Measurements from ENCODE around the gene AHI1. TPM values are rescaled to one million over a fixed set of nuclear protein-coding genes. Genes with fewer than 3 reads are reported as not detected.

AHI1 gene
- total and polyA plus RNA-seq, 11 donors: 5.7 to 17.1 (median 10.3) TPM

DNA sequence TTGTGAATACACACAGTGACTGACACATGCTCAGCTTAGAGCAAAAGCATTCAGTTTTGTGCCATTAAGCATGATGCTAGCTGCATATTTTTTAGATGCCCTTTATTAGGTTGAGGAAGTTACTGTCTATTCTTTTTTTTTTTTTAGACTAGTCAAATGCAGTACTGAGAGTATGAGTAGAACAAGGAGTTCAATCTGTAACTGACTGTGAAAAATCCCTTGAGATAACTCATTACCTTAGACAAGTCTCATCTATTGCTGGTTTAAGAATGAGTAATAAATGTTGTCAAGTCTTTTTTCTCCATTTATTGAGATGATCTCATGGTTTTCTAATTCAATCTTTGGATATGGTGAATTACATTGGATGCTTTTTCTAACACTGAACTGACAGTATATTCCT lies 23.2 kb downstream of the AHI1 start:
- TF ChIP-seq, protein P1, sequence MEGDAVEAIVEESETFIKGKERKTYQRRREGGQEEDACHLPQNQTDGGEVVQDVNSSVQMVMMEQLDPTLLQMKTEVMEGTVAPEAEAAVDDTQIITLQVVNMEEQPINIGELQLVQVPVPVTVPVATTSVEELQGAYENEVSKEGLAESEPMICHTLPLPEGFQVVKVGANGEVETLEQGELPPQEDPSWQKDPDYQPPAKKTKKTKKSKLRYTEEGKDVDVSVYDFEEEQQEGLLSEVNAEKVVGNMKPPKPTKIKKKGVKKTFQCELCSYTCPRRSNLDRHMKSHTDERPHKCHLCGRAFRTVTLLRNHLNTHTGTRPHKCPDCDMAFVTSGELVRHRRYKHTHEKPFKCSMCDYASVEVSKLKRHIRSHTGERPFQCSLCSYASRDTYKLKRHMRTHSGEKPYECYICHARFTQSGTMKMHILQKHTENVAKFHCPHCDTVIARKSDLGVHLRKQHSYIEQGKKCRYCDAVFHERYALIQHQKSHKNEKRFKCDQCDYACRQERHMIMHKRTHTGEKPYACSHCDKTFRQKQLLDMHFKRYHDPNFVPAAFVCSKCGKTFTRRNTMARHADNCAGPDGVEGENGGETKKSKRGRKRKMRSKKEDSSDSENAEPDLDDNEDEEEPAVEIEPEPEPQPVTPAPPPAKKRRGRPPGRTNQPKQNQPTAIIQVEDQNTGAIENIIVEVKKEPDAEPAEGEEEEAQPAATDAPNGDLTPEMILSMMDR (IDR thresholded peaks at IDR 0.05): no peak
- no peak for TF ChIP-seq POLR2A (IDR thresholded peaks at IDR 0.05)
- Histone ChIP-seq H3K27me3 (no peaks in the 10 kb centered on the region), H3K9me3 (peaks cover 0 to 5% (median 0%) of the 10 kb centered on the region in 12 donors), H3K4me1 (no peaks in the 10 kb centered on the region), H3K4me3 (no peak overlapping the region), H3K36me3 (peaks cover 0 to 35% (median 8%) of the 10 kb centered on the region in 9 donors), H3K27ac (no peak overlapping the region)
- ATAC-seq (no peak), DNase-seq (no peak)
- intact Hi-C loops (cut with DNase I): no loop called here

DNA sequence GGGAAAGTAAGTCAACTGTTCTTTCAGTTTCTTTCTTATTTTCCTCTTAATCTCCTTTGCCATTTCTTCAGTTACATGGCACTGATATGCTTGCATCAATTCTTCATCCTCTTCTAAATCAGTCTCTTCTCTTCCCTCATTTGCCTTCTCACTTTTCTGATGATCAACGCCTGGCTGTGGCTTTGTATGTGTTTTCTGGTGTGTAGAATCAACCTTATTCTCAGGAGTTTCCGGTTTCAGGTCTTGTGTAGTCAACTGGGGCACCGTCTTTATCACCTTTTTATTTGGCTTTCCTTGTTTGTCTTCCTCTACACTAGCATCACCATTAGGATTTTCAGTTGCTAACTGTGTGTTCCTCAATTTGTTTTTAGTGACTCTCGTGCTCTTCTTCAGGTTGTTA lies 31.6 kb downstream of the AHI1 start:
- H3K36me3 ChIP-seq: peaks cover 0 to 65% (median 19%) of the 10 kb centered on the region in 9 donors
- intact Hi-C loops (cut with DNase I): no loop called here
- H3K4me1 ChIP-seq: no peaks in the 10 kb centered on the region
- H3K27ac ChIP-seq: no peak overlapping the region
- H3K4me3 ChIP-seq: no peak overlapping the region
- ATAC-seq: no peak
- no peak for DNase-seq
- 90 to 97% (median 93%) methylated on average over 4 of the region's 4 CpGs for WGBS, 4 donors
- H3K27me3 ChIP-seq: no peaks in the 10 kb centered on the region
- TF ChIP-seq, protein P1 (IDR thresholded peaks at IDR 0.05): no peak
- no peak for TF ChIP-seq POLR2A (IDR thresholded peaks at IDR 0.05)
- no peaks in the 10 kb centered on the region for H3K9me3 ChIP-seq

DNA sequence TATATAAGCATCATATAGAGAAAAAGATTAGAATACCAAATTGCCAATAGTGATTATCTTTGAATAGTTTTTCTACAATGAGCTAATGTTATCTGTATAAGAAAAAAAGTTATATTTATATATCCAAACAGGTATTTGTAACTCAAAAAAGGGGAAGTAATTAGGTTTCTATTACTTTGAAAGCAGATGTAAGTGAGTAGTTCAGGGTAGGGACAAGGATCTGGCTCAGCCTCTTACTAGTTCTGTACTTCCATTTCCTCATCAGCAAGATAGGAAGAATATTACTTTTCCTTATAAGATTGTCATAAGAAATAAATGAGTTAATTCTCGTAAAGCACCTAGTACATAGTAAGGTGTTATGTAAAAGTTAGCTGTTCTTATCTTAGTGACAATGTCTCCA lies 32.2 kb downstream of the AHI1 start:
- intact Hi-C loops (cut with DNase I): no loop called here
- TF ChIP-seq, protein P1 (IDR thresholded peaks at IDR 0.05): no peak
- TF ChIP-seq POLR2A (IDR thresholded peaks at IDR 0.05): no peak
- 93 to 96% (median 93%) methylated on average over 1 of the region's 1 CpG for WGBS, 4 donors
- H3K27me3 ChIP-seq: no peaks in the 10 kb centered on the region
- H3K4me3 ChIP-seq: no peak overlapping the region
- H3K9me3 ChIP-seq: no peaks in the 10 kb centered on the region
- no peak for DNase-seq
- peaks cover 0 to 66% (median 19%) of the 10 kb centered on the region in 9 donors for H3K36me3 ChIP-seq
- no peak for ATAC-seq
- no peaks in the 10 kb centered on the region for H3K4me1 ChIP-seq
- no peak overlapping the region for H3K27ac ChIP-seq

DNA sequence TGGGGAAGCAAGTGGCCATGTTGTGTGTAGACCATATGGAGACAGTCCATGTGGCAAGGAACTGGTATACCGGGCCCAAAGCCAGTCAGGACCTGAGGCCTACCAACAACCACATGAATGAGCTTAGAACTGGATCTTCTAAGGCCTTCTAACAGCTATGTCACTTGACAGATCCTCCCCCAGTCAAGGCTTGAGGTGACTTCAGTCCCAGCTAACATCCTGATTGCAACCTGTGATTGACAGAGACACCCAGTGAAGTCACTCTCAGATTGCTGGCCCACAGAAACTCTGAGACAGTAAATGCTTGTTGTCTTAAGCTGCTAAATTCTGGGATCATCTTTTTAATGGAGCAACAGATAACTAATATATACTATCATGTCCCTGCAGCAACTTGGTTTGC lies 32.9 kb downstream of the AHI1 start:
- no peak overlapping the region for H3K4me3 ChIP-seq
- TF ChIP-seq POLR2A (IDR thresholded peaks at IDR 0.05): no peak
- TF ChIP-seq, protein P1 (IDR thresholded peaks at IDR 0.05): no peak
- 92 to 100% (median 98%) methylated on average over 1 of the region's 1 CpG for WGBS, 4 donors
- peaks cover 0 to 71% (median 19%) of the 10 kb centered on the region in 9 donors for H3K36me3 ChIP-seq
- H3K27ac ChIP-seq: no peak overlapping the region
- H3K4me1 ChIP-seq: no peaks in the 10 kb centered on the region
- no peaks in the 10 kb centered on the region for H3K27me3 ChIP-seq
- H3K9me3 ChIP-seq: no peaks in the 10 kb centered on the region
- ATAC-seq (no peak), DNase-seq (no peak)
- intact Hi-C loops (cut with DNase I): no loop called here

Measured in heart left ventricle (tissue), 16 donors.